K562 (cell line): ENCODE measurements around the gene TRAF3IP3. TPM values are rescaled to one million over a fixed set of nuclear protein-coding genes. Genes with fewer than 3 reads are reported as not detected.

Experiments used
- BCL6 ChIP-seq: fragments of 250-450 bp; sonication (Bioruptor Pico); IDR thresholded peaks from 2 replicates; pipeline ENCODE4 v1.4.0; 2020
- BRD4 ChIP-seq: fragments of 200-600 bp; sonication (generic); IDR thresholded peaks from 2 replicates; pipeline ENCODE4 v1.6.1; 2017; ENCODE audit warnings: inconsistent platforms
- NR1H2 ChIP-seq: sonication (generic); formaldehyde crosslinking; IDR thresholded peaks from 2 replicates; pipeline ENCODE4 v1.4.0; 2020; ENCODE audit warnings: mild to moderate bottlenecking, missing genetic modification reagents
- SMC3 ChIP-seq: conservative IDR thresholded peaks from 2 replicates; pipeline ENCODE4 v1.6.1; 2011; ENCODE audit warnings: low read depth, low read length, improper control_type of control experiment; ENCODE audit not compliant: insufficient read depth
- TBP ChIP-seq: optimal IDR thresholded peaks from 2 replicates; pipeline ENCODE3; 2011; ENCODE audit warnings: low read depth, low read length, improper control_type of control experiment
- ZKSCAN1 ChIP-seq: fragments of 150-350 bp; IDR thresholded peaks from 2 replicates; pipeline ENCODE4 v1.6.1; 2016; ENCODE audit warnings: low read depth, low read length
- ZNF318 ChIP-seq, 2 experiments: fragments of 450-650 bp; IDR thresholded peaks; 2 replicates each; pipeline ENCODE4 v1.6.1; 2016; ENCODE audit warnings: mild to moderate bottlenecking in 2 of 2, borderline replicate concordance in 1 of 2, low read depth in 1 of 2, moderate library complexity in 1 of 2
- ZNF77 ChIP-seq: fragments of 250-450 bp; sonication (Bioruptor Pico); IDR thresholded peaks from 2 replicates; pipeline ENCODE4 v1.5.0; 2020
- polyA plus RNA-seq, 8 experiments: library from polyadenylated mRNA; depleted of rRNA in 4 of 8; stranded (reverse) in 5 of 8; unstranded in 3 of 8; fragments of >200 nt; fragmentation: Nextera tagmentation in 2 of 8; fragmentation: Illumina TruSeq in 1 of 8; extraction: Ambion mirVana in 2 of 8; extraction: Trizol in 1 of 8; gene quantifications; 2 replicates each; pipeline versions ENCODE4 v1.2.1 to v1.2.3, GENCODE V29; 2011 to 2014; ENCODE audit warnings: inconsistent platforms in 1 of 8, missing spikeins in 1 of 8
- total RNA-seq, 7 experiments: library from RNA; depleted of rRNA in 6 of 7; stranded (reverse); fragments of >200 nt in 6 of 7; fragmentation: Illumina TruSeq in 2 of 7; extraction: Trizol in 2 of 7; gene quantifications; 2 replicates each; pipeline versions ENCODE4 v1.2.1 to v1.2.3, GENCODE V29; 2011 to 2021; ENCODE audit warnings: low replicate concordance in 1 of 7
- TF ChIP-seq, protein P1 (sequence below): fragments of 450-650 bp; formaldehyde crosslinking; IDR thresholded peaks from 2 replicates; pipeline ENCODE4 v1.4.0; 2020; ENCODE audit warnings: mild to moderate bottlenecking, moderate library complexity
- TF ChIP-seq, protein P2 (sequence below): sonication (generic); formaldehyde crosslinking; IDR thresholded peaks from 2 replicates; pipeline ENCODE4 v1.4.0; 2020; ENCODE audit warnings: mild to moderate bottlenecking, missing genetic modification reagents
- TF ChIP-seq, protein P3 (sequence below), 2 experiments: fragments of 150-350 bp in 1 of 2; IDR thresholded peaks; 2 replicates each; pipeline ENCODE4 v1.6.1; 2012 to 2016; ENCODE audit warnings: low read depth in 2 of 2, low read length in 2 of 2, mild to moderate bottlenecking in 1 of 2, moderate library complexity in 1 of 2

Gene TRAF3IP3
- total and polyA plus RNA-seq, 9 of the 15 experiments (the other 6 are each of a cell fraction or from before 2014, with no cell fraction given), result 0.06 to 1.1 (median 0.31) TPM

DNA sequence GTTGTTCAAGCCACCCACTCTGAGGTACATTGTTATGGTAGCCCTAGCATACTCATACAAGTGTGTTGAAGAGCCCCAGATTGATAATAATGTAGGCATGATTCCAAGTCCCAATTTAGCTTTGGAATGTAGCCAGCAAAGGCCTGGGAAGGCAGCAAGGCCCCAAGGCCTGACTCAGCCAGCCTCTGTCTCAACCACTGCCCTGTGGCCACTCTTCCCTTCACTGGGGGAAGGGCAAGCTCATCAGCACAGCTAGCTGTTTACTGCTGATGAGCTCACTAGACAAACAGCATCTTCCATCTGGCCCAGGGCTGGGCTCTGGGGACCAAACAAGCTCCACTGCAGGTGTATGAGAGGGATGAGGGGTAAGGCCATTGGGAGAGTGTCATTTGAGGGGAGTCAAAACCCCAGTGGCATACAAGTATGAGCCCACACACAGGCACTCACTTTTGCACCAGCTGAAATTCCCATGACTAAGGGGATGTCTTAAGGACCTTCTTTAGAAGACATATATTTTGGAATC, 52.3 kb downstream of the TRAF3IP3 start (continued):
- TF ChIP-seq, protein P1, sequence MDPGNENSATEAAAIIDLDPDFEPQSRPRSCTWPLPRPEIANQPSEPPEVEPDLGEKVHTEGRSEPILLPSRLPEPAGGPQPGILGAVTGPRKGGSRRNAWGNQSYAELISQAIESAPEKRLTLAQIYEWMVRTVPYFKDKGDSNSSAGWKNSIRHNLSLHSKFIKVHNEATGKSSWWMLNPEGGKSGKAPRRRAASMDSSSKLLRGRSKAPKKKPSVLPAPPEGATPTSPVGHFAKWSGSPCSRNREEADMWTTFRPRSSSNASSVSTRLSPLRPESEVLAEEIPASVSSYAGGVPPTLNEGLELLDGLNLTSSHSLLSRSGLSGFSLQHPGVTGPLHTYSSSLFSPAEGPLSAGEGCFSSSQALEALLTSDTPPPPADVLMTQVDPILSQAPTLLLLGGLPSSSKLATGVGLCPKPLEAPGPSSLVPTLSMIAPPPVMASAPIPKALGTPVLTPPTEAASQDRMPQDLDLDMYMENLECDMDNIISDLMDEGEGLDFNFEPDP (CRISPR knock-in tag), result no peak
- TF ChIP-seq, protein P2, sequence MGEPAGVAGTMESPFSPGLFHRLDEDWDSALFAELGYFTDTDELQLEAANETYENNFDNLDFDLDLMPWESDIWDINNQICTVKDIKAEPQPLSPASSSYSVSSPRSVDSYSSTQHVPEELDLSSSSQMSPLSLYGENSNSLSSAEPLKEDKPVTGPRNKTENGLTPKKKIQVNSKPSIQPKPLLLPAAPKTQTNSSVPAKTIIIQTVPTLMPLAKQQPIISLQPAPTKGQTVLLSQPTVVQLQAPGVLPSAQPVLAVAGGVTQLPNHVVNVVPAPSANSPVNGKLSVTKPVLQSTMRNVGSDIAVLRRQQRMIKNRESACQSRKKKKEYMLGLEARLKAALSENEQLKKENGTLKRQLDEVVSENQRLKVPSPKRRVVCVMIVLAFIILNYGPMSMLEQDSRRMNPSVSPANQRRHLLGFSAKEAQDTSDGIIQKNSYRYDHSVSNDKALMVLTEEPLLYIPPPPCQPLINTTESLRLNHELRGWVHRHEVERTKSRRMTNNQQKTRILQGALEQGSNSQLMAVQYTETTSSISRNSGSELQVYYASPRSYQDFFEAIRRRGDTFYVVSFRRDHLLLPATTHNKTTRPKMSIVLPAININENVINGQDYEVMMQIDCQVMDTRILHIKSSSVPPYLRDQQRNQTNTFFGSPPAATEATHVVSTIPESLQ, result no peak
- TF ChIP-seq ZNF318 (IDR thresholded peaks at IDR 0.05; ENCODE audit: borderline replicate concordance in 1 of 2, low read depth in 1 of 2), result no peak
- TF ChIP-seq, protein P3, sequence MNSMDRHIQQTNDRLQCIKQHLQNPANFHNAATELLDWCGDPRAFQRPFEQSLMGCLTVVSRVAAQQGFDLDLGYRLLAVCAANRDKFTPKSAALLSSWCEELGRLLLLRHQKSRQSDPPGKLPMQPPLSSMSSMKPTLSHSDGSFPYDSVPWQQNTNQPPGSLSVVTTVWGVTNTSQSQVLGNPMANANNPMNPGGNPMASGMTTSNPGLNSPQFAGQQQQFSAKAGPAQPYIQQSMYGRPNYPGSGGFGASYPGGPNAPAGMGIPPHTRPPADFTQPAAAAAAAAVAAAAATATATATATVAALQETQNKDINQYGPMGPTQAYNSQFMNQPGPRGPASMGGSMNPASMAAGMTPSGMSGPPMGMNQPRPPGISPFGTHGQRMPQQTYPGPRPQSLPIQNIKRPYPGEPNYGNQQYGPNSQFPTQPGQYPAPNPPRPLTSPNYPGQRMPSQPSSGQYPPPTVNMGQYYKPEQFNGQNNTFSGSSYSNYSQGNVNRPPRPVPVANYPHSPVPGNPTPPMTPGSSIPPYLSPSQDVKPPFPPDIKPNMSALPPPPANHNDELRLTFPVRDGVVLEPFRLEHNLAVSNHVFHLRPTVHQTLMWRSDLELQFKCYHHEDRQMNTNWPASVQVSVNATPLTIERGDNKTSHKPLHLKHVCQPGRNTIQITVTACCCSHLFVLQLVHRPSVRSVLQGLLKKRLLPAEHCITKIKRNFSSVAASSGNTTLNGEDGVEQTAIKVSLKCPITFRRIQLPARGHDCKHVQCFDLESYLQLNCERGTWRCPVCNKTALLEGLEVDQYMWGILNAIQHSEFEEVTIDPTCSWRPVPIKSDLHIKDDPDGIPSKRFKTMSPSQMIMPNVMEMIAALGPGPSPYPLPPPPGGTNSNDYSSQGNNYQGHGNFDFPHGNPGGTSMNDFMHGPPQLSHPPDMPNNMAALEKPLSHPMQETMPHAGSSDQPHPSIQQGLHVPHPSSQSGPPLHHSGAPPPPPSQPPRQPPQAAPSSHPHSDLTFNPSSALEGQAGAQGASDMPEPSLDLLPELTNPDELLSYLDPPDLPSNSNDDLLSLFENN (IDR thresholded peaks at IDR 0.05; ENCODE audit: low read depth in 2 of 2, low read length in 2 of 2), result no peak
- TF ChIP-seq BCL6 (CRISPR knock-in tag), result no peak
- TF ChIP-seq ZKSCAN1, result no peak
- TF ChIP-seq BRD4, result no peak
- no peak for TF ChIP-seq SMC3
- TF ChIP-seq TBP, result no peak
- TF ChIP-seq ZNF77 (CRISPR knock-in tag), result no peak
- TF ChIP-seq NR1H2, result no peak
